AG10803 (cell line): Measurements from ENCODE around the gene KLHL25.
A peak's percentile ranks its signal among the peaks of the same experiment; 100 is the strongest.

Source experiments
- DNase-seq: peaks from one replicate; pipeline ENCODE4 v3.0.0; 2010; ENCODE audit warnings: low read depth
- H3K4me3 ChIP-seq: 2 replicates; pipeline ENCODE4 v1.5.1; 2011; ENCODE audit warnings: mild to moderate bottlenecking, low read length, control low read depth
- CTCF ChIP-seq: conservative IDR thresholded peaks from 2 replicates; pipeline ENCODE4 v1.5.1; 2011; ENCODE audit warnings: mild to moderate bottlenecking, low read length, control low read depth, inconsistent platforms

KLHL25 gene

DNA sequence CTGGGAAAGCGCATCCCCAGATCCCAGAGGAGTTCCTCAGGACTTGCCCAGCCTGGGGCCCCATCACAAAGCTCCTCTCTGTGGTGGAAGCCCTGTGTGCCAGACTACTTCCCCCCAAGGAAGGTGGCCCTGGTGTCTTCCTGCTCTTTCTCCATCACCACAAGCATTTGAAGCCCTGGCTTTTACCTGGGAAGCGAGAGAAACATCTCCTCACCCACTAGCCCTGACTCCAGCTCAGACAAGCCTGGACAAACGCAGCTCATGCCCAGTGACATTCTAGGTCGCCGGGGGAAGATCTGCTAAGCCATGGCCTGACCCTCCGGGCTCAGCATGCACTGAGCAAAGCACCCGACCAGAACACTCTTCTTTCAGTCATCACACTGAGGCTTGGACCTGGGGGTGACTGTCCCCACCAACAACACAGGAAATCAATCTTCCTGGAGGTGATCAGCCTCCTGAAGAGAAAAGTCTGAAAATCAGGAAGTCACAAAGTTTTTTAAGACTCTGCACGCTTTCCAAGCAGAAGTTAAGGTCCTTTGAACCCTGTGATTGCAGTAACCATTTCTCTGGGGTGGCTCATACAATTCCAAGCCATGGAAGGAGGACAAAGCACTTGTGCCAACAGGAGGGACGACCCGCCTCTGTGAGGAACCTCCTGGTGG lies 40.8 kb downstream of the KLHL25 start:
- no peak for DNase-seq
- TF ChIP-seq CTCF, result no peak
- no peak overlapping the region for H3K4me3 ChIP-seq

GRCh38 chr15:85753261-85753660 lies 41.5 kb downstream of the KLHL25 start:
- TF ChIP-seq CTCF, result no peak
- no peak overlapping the region for H3K4me3 ChIP-seq
- DNase-seq, result no peak

DNA sequence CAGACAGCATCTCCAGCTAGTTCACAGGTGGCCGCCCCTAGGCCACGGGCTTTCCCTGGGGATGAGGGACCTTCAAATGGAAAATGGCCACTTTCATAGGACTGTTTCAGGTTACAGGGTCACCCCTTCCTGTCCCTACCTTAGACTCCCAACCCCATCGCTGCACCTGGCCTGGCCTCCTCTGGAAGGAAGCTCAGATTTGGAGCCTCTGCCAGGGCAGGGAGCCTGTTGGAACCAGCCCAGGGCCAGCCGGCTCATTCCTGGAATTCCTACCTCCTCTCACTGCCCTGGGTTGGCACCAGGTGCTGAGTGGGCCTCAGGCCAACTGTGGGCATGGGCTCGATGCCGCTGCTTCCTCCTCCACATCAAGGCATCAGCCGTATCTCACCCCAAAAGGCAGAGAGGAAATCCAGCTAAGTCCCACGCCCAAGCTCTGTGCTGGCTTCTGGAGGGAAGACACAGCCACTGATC lies 42.2 kb downstream of the KLHL25 start:
- TF ChIP-seq CTCF, result no peak
- no peak for DNase-seq
- H3K4me3 ChIP-seq, result no peak overlapping the region

- DNase-seq, result no peak
- H3K4me3 ChIP-seq, result no peak overlapping the region
- TF ChIP-seq CTCF, result no peak
Measured at GRCh38 chr15:85752124-85752475, 42.6 kb downstream of the KLHL25 start.

DNA sequence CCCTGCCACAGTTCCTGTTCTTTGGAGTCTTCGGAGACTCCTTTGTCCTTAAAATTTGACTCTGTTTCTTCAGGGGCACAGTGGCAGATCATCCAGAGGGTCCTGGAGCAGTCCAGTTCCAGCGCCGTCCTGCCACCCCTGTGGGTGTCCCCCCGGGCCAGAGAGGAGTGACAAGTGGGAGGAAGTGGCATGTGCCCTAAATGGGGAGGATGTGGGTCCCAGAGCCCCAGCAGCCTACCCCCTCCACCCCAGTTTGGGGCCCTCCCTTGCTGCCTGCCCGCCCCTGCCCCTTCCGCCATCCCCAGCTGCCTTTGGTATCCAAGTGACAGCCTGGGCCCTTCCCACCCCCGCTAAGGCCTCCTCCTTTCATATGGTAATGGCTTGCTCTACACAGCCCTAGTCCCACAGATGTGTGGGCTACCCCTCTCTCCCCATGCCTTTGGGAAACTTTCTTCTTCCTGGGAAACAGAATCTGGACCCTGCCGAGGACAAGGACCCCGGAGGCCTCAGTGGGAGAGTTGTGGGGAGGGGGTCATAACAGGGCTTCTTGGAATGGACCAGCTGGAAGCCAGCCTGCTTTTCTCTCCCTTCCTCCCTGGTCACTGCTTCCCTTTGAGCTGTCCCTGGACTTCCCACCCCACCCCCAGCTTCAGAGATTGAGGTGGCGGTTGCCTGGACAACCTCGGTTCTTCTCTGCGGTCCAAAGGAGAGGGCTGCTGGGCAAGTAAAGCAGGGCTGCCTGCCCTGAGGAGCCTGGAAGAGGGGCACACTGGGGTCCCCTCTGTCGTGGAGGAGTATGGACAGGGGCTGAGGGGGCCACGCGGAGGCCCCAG lies 43.2 kb downstream of the KLHL25 start:
- TF ChIP-seq CTCF, result no peak
- DNase-seq, result no peak
- no peak overlapping the region for H3K4me3 ChIP-seq

DNA sequence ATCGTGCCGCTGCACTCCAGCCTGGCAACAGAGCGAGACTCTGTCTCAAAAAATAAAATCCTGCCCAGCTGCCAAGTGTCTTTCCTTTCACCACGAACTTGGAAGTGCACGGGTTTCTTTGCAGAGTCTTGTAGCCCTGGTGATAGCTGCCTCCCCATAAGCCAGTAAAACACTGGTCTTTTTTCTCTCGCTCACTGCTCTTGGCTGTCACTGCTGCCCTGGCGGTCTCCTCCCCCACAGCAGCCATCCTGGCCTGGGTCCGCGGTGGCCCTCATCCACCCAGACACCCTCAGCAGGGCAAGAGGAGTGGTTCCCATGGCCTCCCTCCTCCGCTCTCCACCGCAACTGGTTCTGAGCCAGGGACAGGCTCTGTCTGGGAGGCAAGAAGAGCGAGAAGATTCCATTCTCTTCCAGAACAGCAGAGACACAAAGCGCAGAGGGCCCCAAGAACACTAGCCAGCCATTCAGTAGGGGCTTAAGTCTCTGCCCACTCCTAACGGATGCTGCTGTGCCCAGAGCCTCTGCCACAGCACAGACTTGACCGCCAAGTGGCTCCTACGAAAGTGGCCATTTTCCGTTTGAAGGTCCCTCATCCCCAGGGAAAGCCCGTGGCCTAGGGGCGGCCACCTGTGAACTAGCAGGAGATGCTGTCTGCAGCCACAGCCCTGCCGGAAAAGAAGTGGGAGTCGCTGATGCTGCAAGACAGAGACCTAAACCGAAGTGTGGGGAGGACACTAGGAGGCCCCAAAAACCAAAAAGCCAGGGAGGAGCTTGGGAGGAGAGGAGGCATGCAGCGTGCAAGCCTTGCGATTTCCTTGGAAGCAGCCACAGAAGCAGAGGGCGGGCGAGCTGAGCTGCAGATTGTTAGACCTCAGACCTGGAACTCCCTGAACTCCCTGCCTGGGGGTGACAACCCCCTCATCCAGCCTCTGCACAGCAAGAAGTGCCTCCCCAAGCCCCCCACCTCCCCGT lies 44.1 kb downstream of the KLHL25 start:
- H3K4me3 ChIP-seq, result no peak overlapping the region; the same call in 1 of the 2 replicates
- no peak for TF ChIP-seq CTCF
- peak; percentile 67 for DNase-seq
